ENCODE measurements around the gene AGRN. TPM values are rescaled to one million over a fixed set of nuclear protein-coding genes. Genes with fewer than 3 reads are reported as not detected.

The AGRN gene
- total RNA-seq, 1 experiment from 2014 or later = 134 TPM

GRCh38 chr1:1080122-1080757 lies 60.3 kb downstream of the AGRN start:
- peak overlapping the region; percentile 71 for H3K9ac ChIP-seq (ENCODE audit: low read length)
- ATAC-seq (peak; percentile 88), DNase-seq (ENCODE audit: low read depth, low spot score) (peak; percentile 42)
- peak overlapping the region; percentile 84 for H3K4me2 ChIP-seq (ENCODE audit: low read length)
- H3K79me2 ChIP-seq (ENCODE audit: insufficient read depth, low read length) = no peaks in the 10 kb centered on the region
- CTCF ChIA-PET = interaction anchor here (1.7 kb wide), 1 partner anchor 78 kb away, joined by 4 read pairs; no protein-coding TSS in a partner anchor
- intact Hi-C loops (cut with micrococcal nuclease) = no loop called here
- H3K9me3 ChIP-seq (ENCODE audit: control insufficient read depth in 1 of 2, insufficient read depth in 1 of 2, low read depth in 1 of 2, low read length in 2 of 2) = no peaks in the 10 kb centered on the region
- RAD21 ChIA-PET (ENCODE audit: low non-redundant PET in 1 of 2, low total read pairs in 2 of 2, uncharacterized antibody in 2 of 2, unreplicated experiment in 2 of 2) = interaction anchor here in 1 of 2 experiments (1.5 kb wide), 1 partner anchor 36 kb away, joined by 3 read pairs; the partner anchor contains the start of gene C1orf159
- TF ChIP-seq CBX3 (IDR thresholded peaks at IDR 0.05; ENCODE audit: low read depth) (no peak), POLR2A (IDR thresholded peaks at IDR 0.05; ENCODE audit: borderline replicate concordance, extremely low read depth, insufficient read depth, insufficient read length) (peak; percentile 10)
- no TSS peak for BruUV-seq (replicated peaks)
- no peaks in the 10 kb centered on the region for H3K27me3 ChIP-seq (ENCODE audit: insufficient read depth, low read length)
- H3K36me3 ChIP-seq (ENCODE audit: control insufficient read depth in 1 of 2, insufficient read depth in 2 of 2, low read length in 2 of 2) = no peaks in the 10 kb centered on the region
- H3K27ac ChIP-seq (ENCODE audit: low read depth, low read length) = peak overlapping the region; percentile 95
- H2AFZ ChIP-seq (ENCODE audit: low read depth, low read length, poor library complexity, severe bottlenecking) = no peak overlapping the region
- no peaks in the 10 kb centered on the region for H4K20me1 ChIP-seq (ENCODE audit: insufficient read depth)
- POLR2A ChIA-PET = interaction anchor here (0.6 to 0.8 kb wide), 3 partner anchors 10 to 78 kb away, joined by 3 to 4 read pairs (median 3); no protein-coding TSS in a partner anchor
- H3K4me3 ChIP-seq (replicated peaks in 1 of 2; ENCODE audit: low read depth in 1 of 2, low read length in 2 of 2) = peak overlapping the region; percentile 39 to 44
- H3K9me2 ChIP-seq (ENCODE audit: insufficient read depth) = no peaks in the 10 kb centered on the region
- peaks cover 10 to 21% of the 10 kb centered on the region in 2 experiments for H3K4me1 ChIP-seq (ENCODE audit: control insufficient read depth in 1 of 2, insufficient read depth in 2 of 2, low read length in 2 of 2)

- CTCF ChIA-PET = no interaction called here
- TF ChIP-seq FOSL1 (IDR thresholded peaks at IDR 0.05; ENCODE audit: low read depth) (no peak), EGR1 (IDR thresholded peaks at IDR 0.05; ENCODE audit: low read depth) (no peak), ZBTB33 (IDR thresholded peaks at IDR 0.05; ENCODE audit: extremely low read depth, insufficient replicate concordance, low read length) (no peak), POLR2AphosphoS5 (IDR thresholded peaks at IDR 0.05; ENCODE audit: low read depth, low read length) (no peak), POLR2A (IDR thresholded peaks at IDR 0.05; ENCODE audit: borderline replicate concordance, extremely low read depth, insufficient read depth, insufficient read length) (no peak), MAX (IDR thresholded peaks at IDR 0.05) (no peak), SP1 (IDR thresholded peaks at IDR 0.05; ENCODE audit: low read depth) (no peak)
- no peak for ATAC-seq
- no peaks in the 10 kb centered on the region for H3K9me3 ChIP-seq (ENCODE audit: control insufficient read depth in 1 of 2, insufficient read depth in 1 of 2, low read depth in 1 of 2, low read length in 2 of 2)
- H3K4me1 ChIP-seq (ENCODE audit: control insufficient read depth in 1 of 2, insufficient read depth in 2 of 2, low read length in 2 of 2) = peaks cover 10 to 18% of the 10 kb centered on the region in 2 experiments
- RAD21 ChIA-PET (ENCODE audit: low non-redundant PET in 1 of 2, low total read pairs in 2 of 2, uncharacterized antibody in 2 of 2, unreplicated experiment in 2 of 2) = no interaction called here
- H3K4me2 ChIP-seq (ENCODE audit: low read length) = no peak overlapping the region
- no peak overlapping the region for H3K4me3 ChIP-seq (replicated peaks in 1 of 2; ENCODE audit: low read depth in 1 of 2, low read length in 2 of 2)
- intact Hi-C loops (cut with micrococcal nuclease) = no loop called here
- no peak overlapping the region for H2AFZ ChIP-seq (ENCODE audit: low read depth, low read length, poor library complexity, severe bottlenecking)
- POLR2A ChIA-PET = no interaction called here
- DNase-seq (ENCODE audit: low read depth, low spot score) = no peak
- H3K9me2 ChIP-seq (ENCODE audit: insufficient read depth) = no peaks in the 10 kb centered on the region
- no peaks in the 10 kb centered on the region for H3K79me2 ChIP-seq (ENCODE audit: insufficient read depth, low read length)
- H4K20me1 ChIP-seq (ENCODE audit: insufficient read depth) = no peaks in the 10 kb centered on the region
- no peak overlapping the region; the same call in 1 of the 2 replicates for H3K27ac ChIP-seq (ENCODE audit: low read depth, low read length)
- no TSS peak for BruUV-seq (replicated peaks)
- H3K9ac ChIP-seq (ENCODE audit: low read length) = no peak overlapping the region
- H3K36me3 ChIP-seq (ENCODE audit: control insufficient read depth in 1 of 2, insufficient read depth in 2 of 2, low read length in 2 of 2) = no peaks in the 10 kb centered on the region
- H3K27me3 ChIP-seq (ENCODE audit: insufficient read depth, low read length) = no peaks in the 10 kb centered on the region
Measured at GRCh38 chr1:1080951-1081310, 61.0 kb downstream of the AGRN start.

All from HCT116 (cell line).